ENCODE measurements around the gene P2RX2.

P2RX2 gene

GRCh38 chr12:132618683-132619043 is at the start of gene P2RX2:
Gene P2RX2, plus strand, starts transcription at chr12:132618776. Its CDS starts 41 bp downstream, at chr12:132618817.
- no peak for DNase-seq (ENCODE audit: low read depth)

- DNase-seq (ENCODE audit: low read depth) = no peak
Measured at GRCh38 chr12:132568826-132569480, 49.6 kb upstream of the P2RX2 start.

DNA sequence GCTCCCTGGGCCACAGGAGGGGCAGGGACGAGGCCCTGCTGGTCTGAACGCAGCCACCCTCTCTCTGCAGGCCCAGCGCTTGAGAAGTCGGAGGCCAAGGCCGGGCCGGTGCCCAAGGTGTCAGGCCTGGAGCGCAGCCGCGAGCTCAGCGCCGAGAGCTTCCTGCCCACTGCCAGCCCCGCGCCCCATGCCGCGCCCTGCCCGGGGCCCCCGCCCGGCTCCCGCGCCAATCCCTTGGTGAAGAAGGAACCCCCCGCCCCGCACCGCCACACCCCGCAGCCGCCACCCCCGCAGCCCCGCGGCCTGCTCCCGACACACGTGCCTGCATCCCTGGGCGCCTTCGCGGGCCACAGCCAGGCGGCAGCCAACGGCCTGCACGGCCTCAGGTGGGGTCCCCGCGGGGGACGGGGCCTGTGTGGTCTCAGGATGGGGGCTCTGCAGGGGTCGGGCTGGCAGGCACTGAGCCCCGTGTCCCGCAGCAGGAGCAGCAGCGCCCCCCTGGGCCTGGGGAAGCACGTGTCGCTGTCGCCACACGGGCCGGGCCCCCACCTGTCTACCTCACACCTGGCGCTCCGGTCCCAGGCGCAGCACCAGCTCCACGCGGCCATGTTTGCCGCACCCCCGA is 48.6 kb upstream of the P2RX2 start:
- no peak for DNase-seq (ENCODE audit: low read depth)

DNA sequence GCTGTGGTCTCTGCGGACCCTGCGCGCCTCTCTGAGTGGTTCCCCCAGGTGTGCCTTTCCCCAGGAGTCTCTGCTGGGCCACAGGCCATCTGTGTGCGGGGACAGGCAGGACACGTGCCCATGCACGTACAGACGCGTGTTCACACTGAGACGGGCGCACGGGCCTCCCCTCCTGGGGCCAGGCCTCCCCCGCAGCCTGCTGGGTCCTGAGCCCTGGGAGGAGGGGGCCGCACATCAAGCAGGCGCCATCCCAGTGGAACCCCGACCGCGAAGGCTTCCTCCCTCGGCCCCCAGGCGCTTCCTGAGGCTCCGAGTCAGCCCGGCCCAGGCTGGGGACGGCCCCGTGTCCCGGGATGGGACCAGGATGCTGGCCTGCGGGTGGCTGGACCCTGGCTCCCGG is 47.9 kb upstream of the P2RX2 start:
- no peak for DNase-seq (ENCODE audit: low read depth)

GRCh38 chr12:132571051-132571450 is 47.5 kb upstream of the P2RX2 start:
- DNase-seq (ENCODE audit: low read depth) = no peak

DNA sequence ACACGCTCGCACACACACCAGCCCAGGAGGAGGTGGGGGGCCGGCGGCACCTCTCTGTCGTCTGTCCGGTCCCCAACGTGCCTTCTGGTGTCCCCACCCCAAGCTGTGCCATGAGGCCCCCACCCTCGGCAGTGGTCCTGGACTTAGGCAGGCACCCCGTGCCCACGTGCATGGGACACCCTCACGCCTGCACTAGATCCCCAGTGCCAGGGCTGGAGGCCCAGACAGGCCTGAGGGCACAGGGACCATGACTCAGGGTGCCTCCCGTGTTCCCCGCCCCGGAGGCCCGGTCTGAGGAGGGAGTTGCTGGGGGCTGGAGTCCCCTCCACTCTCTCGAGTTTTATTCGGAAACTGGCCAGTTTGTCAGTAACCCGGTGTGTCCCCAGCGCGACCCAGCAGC is 47.0 kb upstream of the P2RX2 start:
- no peak for DNase-seq (ENCODE audit: low read depth)

- DNase-seq (ENCODE audit: low read depth) = no peak
Measured at GRCh38 chr12:132572106-132572505, 46.5 kb upstream of the P2RX2 start.

DNA sequence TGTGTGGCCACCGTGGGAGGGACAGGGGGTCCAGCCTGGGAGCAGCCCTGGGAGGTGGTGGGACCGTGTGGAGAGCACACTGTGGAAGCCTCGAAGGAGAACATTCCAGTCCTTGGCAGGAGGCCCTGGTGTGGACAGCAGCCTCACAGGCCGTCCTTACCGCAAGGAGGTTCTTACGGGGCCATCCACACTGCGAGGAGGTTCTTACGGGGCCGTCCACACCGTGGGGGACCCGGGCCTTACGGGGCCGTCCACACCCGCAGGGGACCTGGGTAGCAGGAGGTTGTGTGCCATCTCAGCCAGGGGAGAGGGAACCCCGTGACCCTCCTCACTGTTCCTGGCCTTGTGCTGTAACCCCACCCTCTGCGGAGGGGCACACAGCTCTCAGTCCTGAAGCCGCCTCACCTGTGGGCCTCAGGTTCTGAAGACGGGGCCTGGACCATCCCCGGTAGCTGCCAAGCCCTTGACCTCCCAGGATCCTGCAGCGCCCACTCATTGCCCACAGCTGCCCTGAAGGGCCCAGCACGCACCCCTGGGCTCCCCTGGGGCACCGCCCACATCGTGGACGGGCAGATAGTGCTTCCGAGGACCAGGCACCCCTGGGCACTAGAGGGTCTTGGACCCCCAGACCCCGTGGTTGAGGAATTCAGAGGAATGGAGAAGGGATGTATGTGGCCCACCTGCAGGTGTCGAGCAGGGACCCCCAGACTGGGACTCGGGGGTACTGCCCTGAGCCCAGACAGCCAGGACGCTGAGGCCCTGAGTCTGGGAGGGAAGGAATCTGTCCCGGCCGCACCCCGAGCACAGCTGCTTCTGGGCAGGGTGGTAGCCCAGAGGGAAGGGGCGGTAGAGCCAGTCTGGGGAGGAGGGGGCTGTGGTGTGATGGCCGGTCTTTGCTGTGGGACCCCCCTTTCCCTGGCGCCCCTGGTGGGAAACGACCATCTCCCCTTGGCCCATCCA is 45.5 kb upstream of the P2RX2 start:
- DNase-seq (ENCODE audit: low read depth) = no peak

DNA sequence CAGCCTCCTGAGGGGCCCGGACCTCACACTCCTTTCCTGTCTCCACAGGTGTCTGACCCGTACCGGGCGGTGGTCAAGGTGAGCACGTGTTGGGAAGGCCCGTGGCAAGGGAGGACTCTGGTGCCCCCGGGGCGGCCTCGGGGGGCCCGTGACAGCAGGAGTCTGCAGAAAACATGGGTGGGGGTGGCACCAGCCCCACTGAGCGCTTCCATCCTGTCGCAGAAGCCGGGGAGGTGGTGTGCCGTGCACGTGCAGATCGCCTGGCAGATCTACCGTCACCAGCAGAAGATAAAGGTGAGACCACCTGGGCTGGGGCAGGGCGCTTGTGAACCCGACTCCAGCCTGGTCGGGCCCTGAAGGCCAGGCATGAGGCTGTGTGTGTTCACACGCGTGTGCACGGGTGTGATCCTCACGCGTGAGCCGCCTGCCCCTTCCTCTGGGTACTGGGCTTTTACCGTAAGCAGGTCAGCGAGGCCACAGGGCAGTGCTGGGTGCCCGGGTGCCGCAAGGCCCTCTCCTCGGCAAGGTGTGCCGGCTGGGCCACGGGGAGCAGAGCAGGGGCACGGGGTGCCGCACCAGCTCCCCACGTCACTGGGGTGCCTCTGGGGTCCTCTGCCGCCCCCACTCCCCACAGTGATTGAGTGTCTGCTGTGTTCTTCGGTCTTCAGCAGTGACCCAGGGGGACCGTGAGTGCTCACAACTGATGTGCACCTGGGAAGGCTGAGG is 44.1 kb upstream of the P2RX2 start:
- no peak for DNase-seq (ENCODE audit: low read depth)

DNA sequence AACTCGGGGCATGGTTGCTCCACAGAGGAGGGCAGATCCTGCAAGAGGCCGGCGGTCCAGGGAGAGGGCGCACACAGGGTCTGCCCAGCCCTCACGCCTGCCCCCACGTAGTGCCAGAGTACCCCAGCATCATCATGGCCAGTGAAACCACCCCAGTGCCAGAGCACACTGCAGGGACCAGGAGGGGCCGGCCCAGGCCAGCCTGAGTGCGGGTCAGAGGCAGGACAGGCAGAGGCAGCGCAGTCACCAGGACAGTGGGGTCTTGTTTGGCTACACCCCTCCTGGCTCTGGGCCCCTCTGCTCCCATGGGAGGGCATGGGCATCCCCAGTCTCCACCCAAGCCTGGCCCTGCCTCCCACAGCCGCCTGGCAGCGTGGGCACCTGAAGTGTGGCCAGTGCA is 42.9 kb upstream of the P2RX2 start:
- DNase-seq (ENCODE audit: low read depth) = no peak

- DNase-seq (ENCODE audit: low read depth) = no peak
Measured at GRCh38 chr12:132576701-132577100, 41.9 kb upstream of the P2RX2 start.

DNA sequence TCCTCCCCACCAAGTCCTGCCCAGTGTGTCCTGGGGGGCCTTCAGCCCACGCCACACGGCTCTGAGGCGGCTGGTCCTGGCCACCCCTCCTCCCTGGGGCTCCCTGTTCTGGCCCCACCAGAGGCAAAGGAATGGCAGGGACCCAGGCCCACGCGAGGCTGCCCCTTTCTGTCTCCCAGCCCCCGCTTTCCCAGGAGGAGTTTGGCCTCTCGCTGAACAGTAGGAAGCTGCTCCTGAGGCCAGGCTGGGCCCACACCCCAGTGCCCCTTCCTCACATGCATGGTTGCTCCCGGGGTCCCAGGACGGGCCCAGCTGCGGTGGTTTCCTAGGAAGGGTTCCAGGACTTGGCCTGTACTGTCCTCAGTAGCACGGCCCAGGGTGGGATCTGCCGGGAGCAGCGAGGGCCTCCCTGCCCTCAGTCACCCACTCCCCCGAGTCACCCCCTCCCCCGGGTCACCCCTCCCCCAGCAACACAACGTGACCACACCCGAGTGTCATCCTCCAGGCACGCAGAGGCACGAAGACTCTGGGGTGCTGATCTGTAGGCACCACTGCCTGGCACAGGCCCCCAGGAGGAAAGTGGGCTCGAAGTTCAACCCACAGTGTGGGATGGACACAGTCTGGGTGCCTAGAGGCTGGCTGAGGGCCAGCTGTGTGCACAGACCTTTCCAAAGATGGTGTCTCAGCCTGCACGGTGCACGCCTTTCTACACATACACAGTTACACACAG is 41.2 kb upstream of the P2RX2 start:
- DNase-seq (ENCODE audit: low read depth) = no peak

GRCh38 chr12:132578118-132578517 is 40.5 kb upstream of the P2RX2 start:
- DNase-seq (ENCODE audit: low read depth) = no peak

DNA sequence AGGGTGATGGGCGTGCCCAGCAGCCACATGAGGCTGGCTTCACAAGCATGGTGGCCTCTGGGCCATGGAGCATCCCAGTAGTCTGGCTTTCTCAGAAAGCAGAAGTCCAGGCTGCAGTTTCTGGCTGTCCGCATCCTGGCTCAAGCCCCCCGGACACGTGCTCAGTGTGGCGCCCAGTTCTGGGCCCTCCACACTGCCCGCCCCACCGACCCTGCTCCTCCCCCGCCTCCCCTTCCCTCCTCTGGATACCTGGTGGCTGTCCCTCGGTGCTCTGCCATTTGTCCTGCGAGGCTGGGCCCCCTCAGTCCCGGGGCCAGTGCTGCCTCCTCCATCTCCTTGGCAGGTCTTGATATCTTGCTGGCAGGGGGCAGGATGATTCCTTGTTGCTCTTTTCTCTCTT is 39.8 kb upstream of the P2RX2 start:
- no peak for DNase-seq (ENCODE audit: low read depth)

DNA sequence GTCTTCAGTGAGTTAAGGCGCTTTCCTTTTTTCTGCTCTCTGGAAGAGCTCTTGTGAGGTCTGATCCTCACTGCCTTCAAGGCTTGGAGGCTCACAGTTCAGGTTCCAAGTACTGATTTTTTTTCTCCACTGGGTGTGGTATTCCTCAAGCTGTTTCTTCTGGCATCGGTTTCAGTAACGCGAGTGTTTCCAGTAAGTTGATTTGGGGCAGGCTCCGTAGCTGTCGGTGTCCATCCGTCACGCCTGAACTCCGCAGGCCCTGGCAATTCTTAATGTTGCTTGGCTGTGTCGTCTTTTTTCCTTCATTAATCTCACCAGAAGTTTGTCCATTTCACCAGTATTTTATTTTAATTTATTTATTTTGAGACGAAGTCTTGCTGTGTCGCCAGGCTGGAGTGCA is 38.8 kb upstream of the P2RX2 start:
- DNase-seq (ENCODE audit: low read depth) = no peak

- no peak for DNase-seq (ENCODE audit: low read depth)
Measured at GRCh38 chr12:132580701-132581292, 37.8 kb upstream of the P2RX2 start.

DNA sequence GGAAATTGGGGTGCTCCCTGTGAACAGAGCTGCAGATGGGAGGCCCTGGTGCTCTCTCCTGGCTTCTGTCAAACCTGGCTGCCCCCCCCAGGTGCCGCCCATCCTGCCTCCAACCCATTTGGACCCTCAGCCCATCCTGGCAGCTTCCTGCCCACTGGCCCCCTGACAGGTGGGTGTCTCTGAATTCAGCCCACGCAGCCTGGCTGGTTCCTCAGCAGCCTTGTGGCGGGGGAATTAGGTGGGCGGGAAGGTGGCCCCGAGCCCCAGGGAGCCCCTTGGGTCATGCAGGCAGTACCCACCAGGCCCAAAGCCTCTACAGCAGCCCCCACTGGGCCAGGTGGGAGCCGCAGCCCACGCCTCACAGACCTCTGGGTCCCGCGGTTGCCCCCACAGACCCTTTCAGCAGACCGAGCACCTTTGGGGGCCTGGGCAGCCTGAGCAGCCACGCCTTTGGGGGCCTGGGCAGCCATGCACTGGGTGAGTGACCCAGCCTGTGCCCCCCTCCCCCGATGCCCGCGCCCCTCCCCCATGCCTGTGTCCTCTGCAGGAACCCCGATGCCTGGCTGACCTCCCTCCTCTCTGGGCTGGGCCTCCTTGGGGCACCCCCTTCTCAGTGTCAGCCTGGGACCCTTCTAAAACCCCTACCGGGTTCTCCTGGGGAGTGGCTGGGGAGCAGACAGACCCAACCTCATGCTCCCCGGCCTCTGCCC is 37.1 kb upstream of the P2RX2 start:
- no peak for DNase-seq (ENCODE audit: low read depth)

- peak; percentile 18 for DNase-seq (ENCODE audit: low read depth)
Measured at GRCh38 chr12:132582058-132582420, 36.5 kb upstream of the P2RX2 start.

DNA sequence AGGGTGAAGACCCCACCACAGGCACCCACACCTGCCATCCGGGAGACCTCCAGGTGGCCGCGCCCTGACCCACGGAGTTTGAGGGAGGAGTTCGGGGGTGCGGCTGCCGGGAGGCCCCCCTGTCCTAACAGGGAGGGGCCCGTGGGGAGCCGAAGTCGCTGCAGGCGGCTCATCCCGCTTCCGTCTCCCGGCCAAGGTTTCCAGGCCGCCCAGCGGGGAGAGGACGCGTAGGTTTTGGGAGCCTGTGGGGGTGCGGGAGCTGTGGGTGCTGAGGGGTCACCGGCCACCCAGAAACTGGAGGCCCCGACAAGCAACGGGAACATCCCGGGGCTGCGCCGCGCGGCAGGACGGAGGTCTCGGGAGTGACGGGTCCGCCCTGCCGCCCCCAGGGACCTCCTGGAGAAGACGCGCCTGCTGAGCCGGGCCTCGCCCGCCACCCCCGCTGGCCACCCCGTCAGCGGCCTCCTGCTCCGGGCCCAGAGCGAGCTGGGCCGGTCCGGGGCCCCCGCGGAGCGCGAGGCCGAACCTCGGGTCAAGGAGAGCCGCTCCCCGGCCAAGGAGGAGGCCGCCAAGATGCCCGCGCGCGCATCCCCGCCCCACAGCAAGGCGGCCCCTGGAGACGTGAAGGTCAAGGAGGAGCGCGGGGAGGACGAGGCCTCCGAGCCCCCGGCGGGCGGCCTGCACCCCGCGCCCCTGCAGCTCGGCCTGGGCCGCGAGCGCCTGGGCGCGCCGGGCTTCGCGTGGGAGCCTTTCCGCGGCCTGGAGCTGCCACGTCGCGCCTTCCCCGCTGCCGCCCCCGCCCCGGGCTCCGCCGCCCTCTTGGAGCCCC is 35.8 kb upstream of the P2RX2 start:
- DNase-seq (ENCODE audit: low read depth) = no peak

DNA sequence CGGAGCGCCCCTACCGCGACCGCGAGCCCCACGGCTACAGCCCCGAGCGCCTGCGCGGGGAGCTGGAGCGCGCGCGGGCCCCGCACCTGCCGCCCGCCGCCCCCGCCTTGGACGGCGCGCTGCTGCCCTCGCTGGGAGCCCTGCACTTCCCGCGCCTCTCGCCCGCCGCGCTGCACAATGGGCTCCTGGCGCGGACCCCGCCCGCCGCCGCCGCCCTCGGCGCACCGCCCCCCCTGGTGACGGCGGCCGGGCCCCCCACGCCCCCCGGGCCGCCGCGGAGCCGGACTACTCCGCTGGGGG is 35.2 kb upstream of the P2RX2 start:
- no peak for DNase-seq (ENCODE audit: low read depth)
